GM18520 (cell line): ENCODE results near the gene SPRR2D.
"Not testable (repeated sequence)": the region's sequence is repeated elsewhere in the genome, so short reads cannot be mapped to it uniquely, and the experiment has no call there.

ENCODE experiments used
- ATAC-seq: cut with Tn5 transposase; IDR thresholded peaks from one replicate; pipeline ENCODE4 v1.9.1; 2021; ENCODE audit not compliant: unreplicated experiment

Gene SPRR2D

DNA sequence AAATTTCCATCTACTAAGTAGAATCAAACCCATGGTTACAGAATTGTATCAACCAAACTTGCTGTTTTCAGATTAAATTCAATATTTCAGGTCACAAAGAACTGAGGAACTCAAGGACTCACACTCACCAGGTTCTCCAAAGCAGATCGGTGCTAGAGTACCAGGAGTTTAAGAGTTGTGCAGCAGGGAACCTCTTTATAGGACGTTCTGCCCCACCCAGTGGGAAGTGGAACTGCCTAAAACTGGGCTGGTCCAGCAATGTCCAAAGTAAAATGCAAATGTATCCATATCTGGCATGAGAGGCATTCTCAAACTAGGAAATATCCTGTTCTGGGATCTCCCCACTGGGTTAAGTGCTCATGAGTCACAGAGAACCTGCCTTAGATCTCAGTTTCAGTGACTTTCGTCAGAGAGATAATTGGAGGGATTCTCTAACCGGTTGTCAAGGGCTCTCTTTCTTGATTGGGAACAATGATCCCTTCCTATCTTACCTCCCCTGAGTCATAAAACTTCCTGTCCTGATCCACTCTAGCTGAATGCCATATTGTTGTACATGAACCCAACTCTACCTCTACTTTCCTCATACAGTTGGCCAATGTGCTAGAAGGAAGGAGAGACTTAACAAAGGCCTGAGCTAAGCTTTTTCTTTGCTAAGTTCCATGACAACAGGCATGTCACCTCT lies at the start of gene SPRR2D:
TSS of gene SPRR2D (minus strand) at position 171 of the 682 bp plus-strand sequence. CDS start 774 bp downstream, outside the sequence.
- no peak for ATAC-seq

DNA sequence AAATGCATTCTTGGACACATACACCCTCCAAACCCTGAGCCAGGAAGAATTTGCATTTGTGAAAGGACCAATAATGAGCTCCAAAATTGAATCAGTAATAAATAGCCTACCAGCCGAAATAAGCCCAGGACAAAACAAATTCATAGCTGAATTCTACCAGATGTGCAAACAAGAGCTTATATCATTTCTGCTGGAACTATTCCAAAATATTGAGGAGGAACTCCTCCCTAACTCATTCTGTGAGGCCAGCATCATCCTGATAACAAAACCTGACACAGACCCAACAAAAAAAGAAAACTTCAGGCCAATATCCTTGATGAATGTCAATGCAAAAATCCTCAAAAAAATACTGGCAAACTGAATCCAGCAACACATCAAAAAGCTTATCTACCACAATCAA lies 46.7 kb upstream of the SPRR2D start:
- no peak for ATAC-seq

DNA sequence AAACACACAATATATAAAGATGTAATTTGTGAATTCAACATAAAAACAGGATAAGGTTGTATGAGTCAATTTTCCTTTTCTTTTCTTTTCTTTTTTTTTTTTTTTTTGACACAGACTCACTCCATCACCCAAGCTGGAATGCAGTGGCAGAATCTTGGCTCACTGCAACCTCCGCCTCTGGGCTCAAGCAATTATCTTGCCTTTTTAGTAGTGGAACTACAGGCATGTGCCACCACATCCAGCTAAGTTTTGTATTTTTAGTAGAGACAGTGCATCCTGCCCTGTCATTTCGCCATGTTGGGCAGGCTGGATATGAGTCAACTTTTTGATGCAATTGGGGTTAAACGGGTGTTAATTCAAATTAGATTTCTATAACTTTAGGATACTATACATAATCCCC lies 40.8 kb upstream of the SPRR2D start:
- ATAC-seq, result no peak

DNA sequence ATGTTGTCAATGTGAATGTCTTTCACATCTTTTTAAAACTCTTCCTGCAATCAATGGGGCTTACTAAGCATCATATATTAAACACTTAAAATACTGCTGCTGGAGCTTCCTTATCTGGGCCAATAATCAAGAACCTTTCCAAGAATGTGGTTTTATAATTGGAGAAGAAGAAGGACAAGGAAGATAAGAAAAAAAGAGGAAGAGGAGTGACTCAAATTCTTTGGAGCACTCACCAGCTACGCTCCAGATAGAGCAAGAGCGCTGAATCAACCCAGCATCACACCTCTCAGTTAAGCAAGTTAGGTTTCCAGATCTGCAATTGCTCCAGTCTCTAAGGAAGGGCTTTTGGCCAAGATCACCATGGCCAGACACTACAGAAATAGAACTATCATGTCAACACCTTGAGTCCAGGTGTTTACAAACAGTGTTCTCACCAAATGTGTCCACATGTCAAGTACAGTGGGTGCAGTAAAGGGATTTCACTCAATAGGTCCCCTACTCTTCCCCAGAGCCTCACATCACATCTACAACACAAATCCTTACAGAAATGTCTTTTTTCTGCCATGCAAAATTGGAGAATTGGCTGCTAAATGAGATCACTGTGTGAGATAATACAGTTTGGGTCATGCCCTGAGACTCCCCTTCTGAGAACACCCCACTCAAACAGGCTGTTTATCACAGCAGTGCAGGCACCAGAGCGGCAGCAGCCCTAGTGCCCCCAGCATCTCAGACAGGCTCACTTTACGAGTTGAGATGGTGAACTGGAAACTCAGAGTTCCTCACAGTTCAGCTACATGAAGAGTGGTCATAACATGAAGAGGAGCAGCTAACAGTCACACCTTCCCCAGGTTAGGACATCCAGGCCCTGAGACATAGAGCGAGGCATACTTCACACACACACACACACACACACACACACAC lies 32.1 kb upstream of the SPRR2D start:
- ATAC-seq, result no peak

DNA sequence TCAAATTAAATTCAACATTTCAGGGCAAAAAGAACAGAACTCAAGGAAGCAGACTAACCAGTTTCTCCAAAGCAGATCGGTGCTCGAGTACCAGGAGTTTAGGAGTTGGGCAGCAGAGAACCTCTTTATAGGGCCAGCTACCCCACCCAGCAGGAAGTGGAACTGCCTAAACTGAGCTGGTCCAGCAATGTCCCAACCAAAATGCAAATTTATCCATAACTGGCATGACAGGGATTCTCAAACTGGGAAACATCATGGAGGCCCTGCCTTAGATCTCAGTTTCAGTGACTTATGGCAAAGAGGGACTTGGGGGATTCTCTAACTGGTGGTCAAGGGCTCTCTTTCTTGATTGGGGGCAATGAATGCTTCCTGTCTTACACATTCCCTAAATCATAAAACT lies 30.6 kb upstream of the SPRR2D start, which contains the start of gene SPRR2B:
TSS of gene SPRR2B (minus strand) at position 101 of the 400 bp plus-strand sequence. CDS start 772 bp downstream, outside the sequence.
- ATAC-seq, result no peak

DNA sequence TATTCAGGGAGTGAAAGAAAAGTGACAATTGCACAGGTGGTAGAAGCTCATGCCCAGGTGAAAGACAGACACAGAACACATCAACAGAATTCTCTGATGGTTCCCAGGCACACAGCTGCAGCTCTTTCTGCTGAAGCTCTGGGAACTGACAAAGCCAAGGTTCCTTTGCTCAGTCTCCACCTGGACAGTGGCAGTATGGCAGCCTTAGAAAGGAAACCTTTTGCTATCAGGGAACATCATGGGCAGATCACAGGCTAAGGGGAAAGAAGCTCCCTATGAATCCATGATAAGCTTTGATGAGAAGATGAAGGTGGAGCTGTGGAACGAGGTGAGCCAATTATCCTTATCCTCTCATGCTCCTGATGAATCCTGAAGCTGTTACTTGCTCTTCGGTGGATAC lies 29.3 kb upstream of the SPRR2D start:
- no peak for ATAC-seq

DNA sequence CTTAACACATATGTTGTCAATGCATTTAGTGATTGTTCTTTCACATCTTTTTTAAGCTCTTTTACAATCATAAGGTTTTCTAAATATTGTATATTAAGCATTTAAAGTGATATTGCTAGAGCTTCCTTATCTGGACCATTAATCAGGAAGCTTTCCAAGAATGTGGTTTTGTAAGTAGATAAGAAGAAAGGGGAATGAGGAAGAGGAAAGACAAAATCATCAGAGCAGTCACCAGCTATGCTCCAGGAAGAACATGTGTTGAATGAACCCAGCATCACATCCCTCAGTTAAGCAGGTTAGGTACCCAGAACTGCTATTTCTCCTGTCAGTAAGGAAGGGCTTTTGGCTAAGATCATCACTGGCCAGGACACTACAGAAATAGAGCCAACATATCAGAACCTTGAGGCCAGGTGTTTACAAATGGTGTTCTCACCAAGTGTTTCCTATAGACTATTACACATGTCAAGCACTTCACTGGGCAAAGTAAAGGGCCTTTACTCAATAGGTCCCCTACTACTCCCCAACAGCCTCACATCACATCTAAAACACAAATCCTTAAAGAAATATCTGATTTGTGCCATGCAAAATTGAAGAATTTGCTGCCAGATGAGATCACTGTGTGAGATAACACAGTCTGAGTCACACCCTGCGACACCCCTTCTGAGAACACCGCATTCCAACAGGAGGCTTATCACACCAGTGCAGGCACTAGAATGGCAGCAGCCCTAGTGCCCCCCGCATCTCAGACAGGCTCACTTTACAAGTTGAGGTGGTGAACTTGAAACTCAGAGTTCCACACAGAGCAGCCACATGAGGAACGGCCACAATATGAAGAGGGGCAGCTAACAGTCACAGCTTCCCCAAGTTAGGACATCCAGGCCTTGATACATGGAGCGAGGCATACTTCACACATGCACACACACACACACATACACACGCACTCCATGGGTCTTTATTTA lies 18.2 kb upstream of the SPRR2D start:
- no peak for ATAC-seq

DNA sequence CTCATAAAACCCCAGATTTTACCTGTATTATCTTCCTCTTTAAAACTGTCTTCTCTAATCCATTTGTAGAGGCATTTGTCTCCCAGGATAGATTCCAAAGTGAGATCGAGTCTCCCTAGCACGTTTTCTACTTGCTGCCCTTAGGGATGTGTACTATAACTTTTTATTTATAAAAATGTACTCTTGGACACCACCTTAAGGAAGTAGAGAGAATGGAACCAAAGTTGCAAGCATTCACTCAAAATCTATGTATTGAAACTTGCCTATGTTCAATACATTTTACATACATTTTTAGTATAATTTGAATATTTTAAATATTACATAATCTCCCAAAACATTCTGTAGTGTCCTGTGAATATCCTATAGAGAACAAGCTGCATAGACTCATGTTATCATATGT lies 17.2 kb upstream of the SPRR2D start:
- no peak for ATAC-seq

DNA sequence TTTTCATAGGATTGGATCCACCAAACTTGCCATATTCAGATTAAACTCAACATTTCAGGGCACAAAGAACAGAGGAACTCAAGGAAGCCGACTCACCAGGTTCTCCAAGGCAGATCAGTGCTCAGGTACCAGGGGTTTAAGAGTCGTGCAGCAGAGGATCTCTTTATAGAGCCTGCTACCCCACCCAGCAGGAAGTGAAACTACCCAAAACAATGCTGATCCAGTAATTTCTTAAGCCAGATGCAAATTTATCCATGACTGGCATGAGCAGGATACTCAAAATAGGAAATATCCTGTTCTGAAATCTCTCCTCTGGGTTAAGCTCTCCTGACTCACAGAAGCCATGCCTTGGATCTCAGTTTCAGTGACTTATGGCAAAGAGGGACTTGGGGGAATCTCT lies 16.5 kb upstream of the SPRR2D start, which contains the start of gene SPRR2A:
TSS of gene SPRR2A (minus strand) at position 138 of the 400 bp plus-strand sequence. CDS start 777 bp downstream, outside the sequence.
- no peak for ATAC-seq

DNA sequence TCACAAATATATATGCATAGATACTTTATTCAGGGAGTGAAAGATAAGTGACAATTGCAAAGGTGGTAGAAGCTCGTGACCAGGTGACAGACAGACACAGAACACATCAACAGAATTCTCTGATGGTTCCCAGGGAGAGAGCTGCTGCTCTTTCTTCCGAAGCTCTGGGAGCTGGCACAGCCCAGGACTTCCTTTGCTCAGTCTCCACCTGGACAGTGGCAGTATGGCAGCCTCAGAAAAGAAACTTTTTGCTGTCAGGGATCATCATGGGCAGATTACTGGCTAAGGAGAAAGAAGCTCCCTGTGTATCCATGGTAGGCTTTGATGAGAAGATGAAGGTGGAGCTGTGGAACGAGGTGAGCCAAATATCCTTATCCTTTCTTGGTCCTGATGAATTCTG lies 15.2 kb upstream of the SPRR2D start:
- not testable (repeated sequence) for ATAC-seq

DNA sequence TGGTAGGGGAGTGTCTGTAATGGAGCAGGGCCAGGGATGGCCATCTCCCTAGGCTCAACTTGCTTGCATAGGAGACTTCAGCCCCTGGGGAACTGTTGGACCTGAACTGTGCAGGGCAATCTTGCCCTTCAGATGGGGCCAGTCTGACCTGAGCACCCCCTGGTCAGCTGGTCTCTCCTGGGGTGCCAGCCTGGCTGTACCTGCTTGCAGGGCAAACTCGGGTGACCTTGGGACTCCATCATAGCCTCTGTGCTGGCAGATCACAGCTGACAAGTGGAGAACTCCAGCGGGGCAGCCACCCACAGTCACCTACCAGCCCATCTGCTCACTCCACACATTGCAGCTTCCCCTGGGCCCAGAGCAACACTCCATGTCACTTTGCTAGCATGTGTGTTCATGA lies 8.3 kb upstream of the SPRR2D start:
- ATAC-seq, result no peak

DNA sequence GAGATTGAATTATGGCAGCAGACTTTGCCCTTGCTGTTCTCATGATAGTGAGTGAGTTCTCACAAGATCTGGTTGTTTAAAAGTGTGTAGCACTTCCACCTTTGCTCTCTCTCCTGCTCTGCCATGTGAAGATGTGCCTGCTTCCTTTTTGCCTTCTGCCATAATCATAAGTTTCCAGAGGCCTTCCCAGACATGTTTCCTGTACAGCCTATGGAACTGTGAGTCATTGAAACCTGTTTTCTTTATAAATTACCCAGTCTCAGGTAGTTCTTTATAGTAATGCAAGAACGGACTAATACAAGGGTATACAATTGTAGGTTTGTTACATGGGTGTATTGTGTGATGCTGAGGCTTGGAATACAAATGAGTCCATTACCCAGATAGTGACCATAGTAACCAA lies 5.7 kb downstream of the SPRR2D start:
- ATAC-seq, result no peak

DNA sequence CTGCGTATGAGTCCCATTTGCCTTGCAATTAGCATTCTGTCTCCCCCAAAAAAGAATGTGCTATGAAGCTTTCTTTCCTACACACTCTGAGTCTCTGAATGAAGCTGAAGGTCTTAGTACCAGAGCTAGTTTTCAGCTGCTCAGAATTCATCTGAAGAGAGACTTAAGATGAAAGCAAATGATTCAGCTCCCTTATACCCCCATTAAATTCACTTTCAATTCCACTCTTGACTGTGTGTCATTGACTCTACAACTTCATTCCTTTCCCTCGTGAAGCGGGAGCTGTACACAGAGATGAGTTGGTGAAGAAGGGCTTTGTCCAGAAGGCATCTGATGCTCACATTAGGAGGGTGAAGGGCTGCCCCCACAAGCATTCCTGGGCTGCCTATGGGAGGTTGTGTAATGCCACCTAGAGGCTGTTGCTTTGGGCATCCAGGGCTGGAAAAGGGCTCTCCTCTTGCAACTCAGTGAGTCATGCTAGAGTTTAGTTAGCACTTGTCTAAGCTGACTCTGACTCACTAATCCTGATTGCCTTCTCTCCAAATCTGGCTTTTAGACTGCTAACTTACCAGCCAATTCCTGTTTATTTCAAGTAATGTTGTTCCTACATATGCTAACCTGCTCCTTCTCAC lies 8.1 kb downstream of the SPRR2D start:
- ATAC-seq, result peak; percentile 45

DNA sequence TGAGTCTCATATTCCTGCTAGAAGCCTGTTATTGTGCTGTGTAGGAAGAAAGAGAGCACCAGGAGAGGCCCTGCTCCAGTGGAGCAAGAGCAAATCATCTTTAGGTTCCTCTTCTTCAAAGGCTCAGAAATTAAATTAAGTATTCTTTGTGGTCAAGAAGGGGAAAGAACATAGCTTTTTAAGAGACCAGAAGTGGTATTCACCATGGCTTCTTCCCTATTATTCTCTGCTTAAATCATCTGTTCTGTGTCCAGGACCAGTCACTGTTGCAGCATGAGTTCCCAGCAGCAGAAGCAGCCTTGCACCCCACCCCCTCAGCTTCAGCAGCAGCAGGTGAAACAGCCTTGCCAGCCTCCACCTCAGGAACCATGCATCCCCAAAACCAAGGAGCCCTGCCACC lies 8.8 kb downstream of the SPRR2D start:
- no peak for ATAC-seq

DNA sequence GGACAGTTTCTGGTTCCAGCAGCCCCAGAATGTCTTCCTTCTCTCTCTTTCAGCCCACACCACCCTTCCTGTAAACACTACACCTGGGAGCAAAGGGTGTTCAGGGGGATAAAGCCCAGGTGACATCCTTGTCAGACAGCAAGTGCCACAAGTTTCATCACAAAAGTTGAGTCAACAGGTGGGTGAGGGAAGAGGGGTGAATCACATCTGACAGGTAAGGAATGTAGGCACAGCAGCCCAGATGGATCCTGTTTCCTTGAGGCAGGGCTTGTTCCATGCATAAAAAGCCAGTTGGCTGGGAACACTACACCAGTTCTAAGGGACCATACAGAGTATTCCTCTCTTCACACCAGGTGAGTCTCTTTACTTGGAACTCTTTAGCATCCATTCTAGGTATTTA lies 10.0 kb downstream of the SPRR2D start, which contains the start of gene SPRR1B:
TSS of gene SPRR1B (plus strand) at position 309 of the 400 bp plus-strand sequence. CDS start 1,143 bp downstream, outside the sequence.
- no peak for ATAC-seq

DNA sequence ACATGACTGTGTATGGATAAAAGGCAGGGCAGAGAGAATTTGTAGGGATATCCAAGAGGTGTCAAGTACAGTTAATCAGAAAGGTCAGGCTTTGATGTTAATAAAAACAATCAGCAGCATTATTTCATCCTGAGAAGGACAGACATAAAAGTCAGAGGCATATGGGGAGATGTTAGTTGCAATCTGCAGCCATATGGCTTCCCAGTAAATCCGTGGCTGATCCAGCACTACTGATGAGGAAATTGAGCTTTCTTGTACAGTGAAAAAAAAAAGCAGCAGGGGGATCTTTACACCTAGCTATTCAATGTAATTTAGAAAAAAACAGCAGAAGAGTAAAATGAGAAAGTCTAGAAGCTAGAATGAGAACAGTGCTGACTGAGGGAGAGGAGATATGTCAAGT lies 12.2 kb downstream of the SPRR2D start:
- no peak for ATAC-seq

DNA sequence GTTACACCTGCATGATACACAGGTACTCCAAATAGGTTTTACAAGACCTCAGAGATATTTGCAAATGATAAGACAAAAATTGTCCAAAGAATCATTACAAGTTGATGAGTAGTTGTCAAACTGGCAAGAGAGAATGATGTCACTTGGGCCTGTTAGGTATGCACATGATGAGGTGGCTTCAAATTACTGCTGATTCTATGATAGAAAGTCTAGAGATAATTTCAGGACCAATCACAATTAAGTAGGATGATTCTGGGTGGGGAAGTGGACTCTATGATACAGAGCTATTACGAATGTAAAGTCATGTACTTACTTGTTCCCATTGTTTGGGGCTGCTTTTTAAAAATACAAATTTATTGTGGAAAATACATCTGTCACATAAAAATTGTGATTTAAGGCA lies 15.1 kb downstream of the SPRR2D start:
- ATAC-seq, result no peak

DNA sequence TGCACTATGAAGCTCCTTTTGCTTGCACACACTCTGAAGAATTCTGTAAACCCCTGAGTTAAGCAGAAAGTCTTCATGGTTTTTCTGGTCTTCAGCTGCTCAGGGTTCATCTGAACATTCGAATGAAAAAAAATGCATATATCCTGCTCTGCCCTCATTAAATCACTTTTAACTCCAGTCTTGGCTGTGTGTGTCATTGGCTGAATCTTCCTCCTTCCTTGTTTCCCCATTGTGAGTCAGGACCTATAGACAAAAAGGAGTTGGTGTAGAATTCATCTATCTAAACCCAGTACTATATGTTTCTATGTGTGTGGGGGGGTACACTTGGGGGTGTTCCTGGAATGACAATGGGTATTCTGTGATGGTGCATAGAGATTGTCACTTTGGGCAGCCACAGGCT lies 16.5 kb downstream of the SPRR2D start:
- ATAC-seq, result no peak

DNA sequence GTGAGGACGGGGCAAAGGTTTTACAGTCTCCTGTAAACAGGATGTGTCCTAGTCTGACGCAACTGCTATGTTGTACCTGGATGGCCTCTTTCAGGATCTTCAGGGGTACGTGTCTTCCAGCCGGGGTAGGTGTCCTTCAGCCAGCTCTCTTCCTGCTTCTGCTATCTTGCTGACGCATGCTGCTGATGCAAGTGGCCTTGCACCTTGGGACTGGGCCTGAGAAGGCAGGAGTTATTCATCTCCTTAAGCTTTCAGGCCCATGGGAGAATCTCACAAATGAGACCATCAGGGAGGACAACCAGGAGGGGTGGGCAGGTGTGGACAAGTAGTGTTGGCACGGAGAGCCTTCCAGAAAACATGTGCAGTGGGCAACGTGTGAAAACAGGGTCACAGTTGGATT lies 17.8 kb downstream of the SPRR2D start:
- ATAC-seq, result no peak

DNA sequence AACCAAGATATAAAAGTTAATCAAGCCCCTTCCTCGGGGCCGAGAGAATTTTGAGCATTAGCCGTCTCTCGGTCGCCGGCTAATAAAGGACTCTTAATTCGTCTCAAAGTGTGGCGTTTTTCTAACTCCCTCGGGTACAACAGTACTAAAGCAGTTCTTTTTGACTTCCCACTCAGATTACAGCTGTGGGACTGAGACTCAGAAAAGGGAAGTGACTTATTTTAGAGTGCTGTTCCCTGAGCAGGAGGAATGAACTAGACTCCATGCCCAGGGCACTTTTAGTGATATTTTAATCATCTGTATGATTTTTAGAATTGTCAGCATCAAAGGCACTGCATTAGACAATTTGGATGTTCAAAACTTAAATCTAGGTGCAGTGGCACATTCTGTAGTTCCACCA lies 18.6 kb downstream of the SPRR2D start:
- not testable (repeated sequence) for ATAC-seq
